ENCODE measurements around the gene CSNK2A3.

The CSNK2A3 gene

DNA sequence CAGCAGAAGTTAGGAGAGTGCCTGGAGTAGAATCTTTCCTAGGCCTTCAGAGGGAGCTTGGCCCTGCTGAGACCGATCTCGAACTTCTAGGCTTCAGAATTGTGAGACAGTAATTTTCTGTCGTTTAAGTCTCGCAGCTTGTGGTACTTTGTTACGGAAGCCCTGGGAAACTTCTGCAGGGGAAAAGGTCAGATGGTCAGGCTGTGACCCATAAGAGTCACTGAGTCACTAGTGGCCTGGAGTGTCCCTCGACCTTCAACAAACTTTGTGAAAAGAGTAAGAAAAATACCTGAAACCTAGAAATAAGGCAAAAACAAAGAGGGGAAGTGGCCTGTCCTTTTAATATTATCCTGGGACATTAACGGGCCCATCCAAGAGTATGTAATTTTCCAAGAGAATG, 34.6 kb downstream of the CSNK2A3 start:
- H3K9ac ChIP-seq (ENCODE audit: low read depth, low read length, poor library complexity, severe bottlenecking): no peak overlapping the region
- H3K4me1 ChIP-seq (ENCODE audit: insufficient read depth, low read length, poor library complexity, severe bottlenecking): peaks cover 5% of the 10 kb centered on the region
- H3K36me3 ChIP-seq (ENCODE audit: insufficient read depth, low read length): no peaks in the 10 kb centered on the region
- no peak for TF ChIP-seq EZH2phosphoT487 (IDR thresholded peaks at IDR 0.05; ENCODE audit: borderline replicate concordance)
- TF ChIP-seq, protein P1, sequence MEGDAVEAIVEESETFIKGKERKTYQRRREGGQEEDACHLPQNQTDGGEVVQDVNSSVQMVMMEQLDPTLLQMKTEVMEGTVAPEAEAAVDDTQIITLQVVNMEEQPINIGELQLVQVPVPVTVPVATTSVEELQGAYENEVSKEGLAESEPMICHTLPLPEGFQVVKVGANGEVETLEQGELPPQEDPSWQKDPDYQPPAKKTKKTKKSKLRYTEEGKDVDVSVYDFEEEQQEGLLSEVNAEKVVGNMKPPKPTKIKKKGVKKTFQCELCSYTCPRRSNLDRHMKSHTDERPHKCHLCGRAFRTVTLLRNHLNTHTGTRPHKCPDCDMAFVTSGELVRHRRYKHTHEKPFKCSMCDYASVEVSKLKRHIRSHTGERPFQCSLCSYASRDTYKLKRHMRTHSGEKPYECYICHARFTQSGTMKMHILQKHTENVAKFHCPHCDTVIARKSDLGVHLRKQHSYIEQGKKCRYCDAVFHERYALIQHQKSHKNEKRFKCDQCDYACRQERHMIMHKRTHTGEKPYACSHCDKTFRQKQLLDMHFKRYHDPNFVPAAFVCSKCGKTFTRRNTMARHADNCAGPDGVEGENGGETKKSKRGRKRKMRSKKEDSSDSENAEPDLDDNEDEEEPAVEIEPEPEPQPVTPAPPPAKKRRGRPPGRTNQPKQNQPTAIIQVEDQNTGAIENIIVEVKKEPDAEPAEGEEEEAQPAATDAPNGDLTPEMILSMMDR (conservative IDR thresholded peaks at IDR 0.05; ENCODE audit: low read length): no peak
- no peaks in the 10 kb centered on the region for H3K79me2 ChIP-seq (ENCODE audit: insufficient read depth, low read length)
- H4K20me1 ChIP-seq (ENCODE audit: insufficient read depth, low read length, poor library complexity, severe bottlenecking): no peaks in the 10 kb centered on the region
- H3F3A ChIP-seq (ENCODE audit: low read depth): no peaks in the 10 kb centered on the region
- no peak overlapping the region for H2AFZ ChIP-seq (ENCODE audit: low read length)
- no peaks in the 10 kb centered on the region for H3K9me2 ChIP-seq (replicated peaks; ENCODE audit: low read depth, low read length)
- H3K4me3 ChIP-seq (ENCODE audit: low read length, poor library complexity, severe bottlenecking): no peak overlapping the region
- no peaks in the 10 kb centered on the region for H3K27me3 ChIP-seq (ENCODE audit: insufficient read depth, low read length, poor library complexity, severe bottlenecking)
- no peaks in the 10 kb centered on the region for H3K9me3 ChIP-seq (ENCODE audit: insufficient read depth, low read depth, low read length)
- H3K4me2 ChIP-seq (ENCODE audit: low read depth, low read length, poor library complexity, severe bottlenecking): no peak overlapping the region

DNA sequence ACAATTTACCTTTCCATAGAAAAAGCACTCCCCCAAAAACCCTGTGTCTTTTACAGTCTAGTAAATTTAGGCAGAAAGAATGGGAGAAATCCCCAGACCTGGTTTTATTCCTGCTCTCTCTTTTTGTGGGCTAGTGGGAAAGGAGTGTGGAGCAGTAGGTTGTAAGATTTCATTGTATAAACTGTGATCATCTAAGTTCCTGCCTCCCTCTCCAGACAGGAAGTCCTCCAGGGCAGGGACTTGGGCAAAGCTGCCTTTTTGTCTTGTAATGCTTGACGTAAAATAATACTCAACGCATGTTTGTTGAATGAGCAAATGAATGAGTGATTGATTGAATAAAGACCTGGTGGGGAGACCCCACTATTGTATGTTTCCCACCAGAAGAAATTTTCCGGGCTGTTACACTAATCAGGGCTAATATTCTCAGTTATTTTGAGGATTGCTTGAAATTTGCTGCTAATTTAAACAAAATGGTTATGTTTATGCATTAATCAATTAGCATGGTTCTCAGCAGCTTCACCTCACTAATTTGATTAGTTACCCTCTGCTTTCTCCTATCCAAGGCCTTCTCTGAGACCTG, 36.3 kb downstream of the CSNK2A3 start:
- TF ChIP-seq, protein P1 (conservative IDR thresholded peaks at IDR 0.05; ENCODE audit: low read length): no peak
- no peak for TF ChIP-seq EZH2phosphoT487 (IDR thresholded peaks at IDR 0.05; ENCODE audit: borderline replicate concordance)
- no peaks in the 10 kb centered on the region for H3K9me3 ChIP-seq (ENCODE audit: insufficient read depth, low read depth, low read length)
- H3K27me3 ChIP-seq (ENCODE audit: insufficient read depth, low read length, poor library complexity, severe bottlenecking): no peaks in the 10 kb centered on the region
- no peak overlapping the region for H3K9ac ChIP-seq (ENCODE audit: low read depth, low read length, poor library complexity, severe bottlenecking)
- H3K4me2 ChIP-seq (ENCODE audit: low read depth, low read length, poor library complexity, severe bottlenecking): no peak overlapping the region
- no peaks in the 10 kb centered on the region for H3K79me2 ChIP-seq (ENCODE audit: insufficient read depth, low read length)
- H4K20me1 ChIP-seq (ENCODE audit: insufficient read depth, low read length, poor library complexity, severe bottlenecking): no peaks in the 10 kb centered on the region
- no peaks in the 10 kb centered on the region for H3K9me2 ChIP-seq (replicated peaks; ENCODE audit: low read depth, low read length)
- no peak overlapping the region for H2AFZ ChIP-seq (ENCODE audit: low read length)
- peaks cover 10% of the 10 kb centered on the region for H3K4me1 ChIP-seq (ENCODE audit: insufficient read depth, low read length, poor library complexity, severe bottlenecking)
- no peak overlapping the region for H3K4me3 ChIP-seq (ENCODE audit: low read length, poor library complexity, severe bottlenecking)
- H3K36me3 ChIP-seq (ENCODE audit: insufficient read depth, low read length): no peaks in the 10 kb centered on the region
- no peaks in the 10 kb centered on the region for H3F3A ChIP-seq (ENCODE audit: low read depth)

DNA sequence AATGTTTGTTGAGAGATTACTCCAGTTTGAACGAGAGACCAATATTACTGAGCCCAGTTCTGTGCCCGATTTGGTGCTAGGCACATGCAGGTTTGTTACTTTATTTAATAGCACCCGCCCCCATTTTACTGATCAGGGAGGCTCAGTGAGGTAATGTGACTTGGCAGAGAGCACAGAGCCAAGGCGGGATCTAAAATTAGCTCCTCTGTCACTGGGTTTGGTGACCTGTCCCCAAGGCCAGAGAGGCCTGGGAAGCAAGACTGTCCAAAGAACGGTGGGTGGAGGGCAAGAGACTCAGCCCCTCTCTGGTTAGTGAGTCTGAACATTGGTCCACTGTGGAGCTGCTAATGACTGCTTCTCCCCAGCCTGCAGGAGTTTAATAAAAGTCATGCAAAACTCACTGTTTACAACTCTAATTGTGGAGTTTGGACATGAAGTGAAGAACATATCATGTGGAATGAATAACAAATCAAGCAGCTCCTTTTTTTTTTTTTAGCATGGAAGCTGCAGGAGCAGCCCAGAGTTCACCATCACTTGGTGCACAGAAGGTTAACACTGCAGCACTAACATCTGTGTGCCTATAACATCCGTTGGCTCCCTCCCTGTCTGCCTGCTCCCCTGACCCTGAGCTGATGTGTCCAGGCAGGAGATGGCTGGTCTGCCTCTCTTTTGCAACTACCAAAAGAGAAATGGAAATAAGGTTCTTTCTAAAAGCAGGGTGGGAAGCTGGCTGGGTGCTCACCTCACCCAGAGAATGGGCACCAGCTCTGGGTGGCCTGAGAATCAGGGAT, 39.0 kb downstream of the CSNK2A3 start:
- H3K4me2 ChIP-seq (ENCODE audit: low read depth, low read length, poor library complexity, severe bottlenecking): no peak overlapping the region
- H3K4me3 ChIP-seq (ENCODE audit: low read length, poor library complexity, severe bottlenecking): no peak overlapping the region
- no peaks in the 10 kb centered on the region for H3F3A ChIP-seq (ENCODE audit: low read depth)
- TF ChIP-seq EZH2phosphoT487 (IDR thresholded peaks at IDR 0.05; ENCODE audit: borderline replicate concordance): no peak
- TF ChIP-seq, protein P1 (conservative IDR thresholded peaks at IDR 0.05; ENCODE audit: low read length): no peak
- H2AFZ ChIP-seq (ENCODE audit: low read length): no peak overlapping the region
- H3K4me1 ChIP-seq (ENCODE audit: insufficient read depth, low read length, poor library complexity, severe bottlenecking): peaks cover 14% of the 10 kb centered on the region
- H3K9me2 ChIP-seq (replicated peaks; ENCODE audit: low read depth, low read length): no peaks in the 10 kb centered on the region
- H3K36me3 ChIP-seq (ENCODE audit: insufficient read depth, low read length): no peaks in the 10 kb centered on the region
- no peaks in the 10 kb centered on the region for H3K9me3 ChIP-seq (ENCODE audit: insufficient read depth, low read depth, low read length)
- H3K9ac ChIP-seq (ENCODE audit: low read depth, low read length, poor library complexity, severe bottlenecking): no peak overlapping the region
- no peaks in the 10 kb centered on the region for H4K20me1 ChIP-seq (ENCODE audit: insufficient read depth, low read length, poor library complexity, severe bottlenecking)
- no peaks in the 10 kb centered on the region for H3K27me3 ChIP-seq (ENCODE audit: insufficient read depth, low read length, poor library complexity, severe bottlenecking)
- no peaks in the 10 kb centered on the region for H3K79me2 ChIP-seq (ENCODE audit: insufficient read depth, low read length)

Measured in Loucy (cell line).